ENCODE data around the gene KAT8.

GRCh38 chr16:31111881-31112466 lies 5.5 kb upstream of the KAT8 start:
- TF ChIP-seq CTCF (IDR thresholded peaks at IDR 0.05) (no peak), POLR2A (IDR thresholded peaks at IDR 0.05) (no peak)
